HG03571 (cell line): ENCODE data around the gene MRGPRX2.

Experiments used
- ATAC-seq: cut with Tn5 transposase; IDR thresholded peaks from one replicate; pipeline ENCODE4 v1.9.1; 2021; ENCODE audit not compliant: unreplicated experiment

MRGPRX2 gene

DNA sequence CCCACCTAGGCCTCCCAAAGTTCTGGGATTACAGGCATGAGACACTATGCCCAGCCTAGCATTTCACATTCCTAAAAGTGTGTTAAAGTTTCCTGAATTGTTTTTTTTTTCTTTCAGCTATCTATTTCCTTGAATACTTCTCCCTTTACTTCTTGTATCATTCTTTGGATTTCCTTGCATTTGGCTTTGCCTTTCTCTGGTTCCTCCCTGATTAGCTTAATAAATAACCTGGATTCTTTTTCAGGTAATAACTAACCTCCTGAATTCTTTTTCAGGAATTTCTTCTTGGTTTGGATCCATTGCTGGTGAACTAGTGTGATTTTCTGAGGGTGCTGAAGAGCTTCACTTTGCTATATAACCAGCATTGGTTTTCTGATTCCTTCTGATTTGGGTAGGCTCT lies 47.9 kb downstream of the MRGPRX2 start:
- ATAC-seq = no peak
